Endodermal cell (in vitro differentiated cells): Measurements from ENCODE around the gene NTN5. TPM values are rescaled to one million over a fixed set of nuclear protein-coding genes. Genes with fewer than 3 reads are reported as not detected.

Experiments
- DNase-seq: peaks from one replicate; pipeline ENCODE4 v3.0.0-alpha.2; 2017
- H3K27ac ChIP-seq: 2 replicates; pipeline ENCODE4 v1.5.1; 2013; ENCODE audit warnings: mild to moderate bottlenecking, low read depth, low read length, moderate library complexity
- H3K27me3 ChIP-seq: 2 replicates; pipeline ENCODE4 v1.6.1; 2013; ENCODE audit warnings: mild to moderate bottlenecking, low read length, moderate library complexity; ENCODE audit not compliant: insufficient read depth, control insufficient read depth, poor library complexity, severe bottlenecking
- H3K36me3 ChIP-seq: 2 replicates; pipeline ENCODE4 v1.7.0; 2013; ENCODE audit warnings: mild to moderate bottlenecking, low read length, moderate library complexity; ENCODE audit not compliant: control insufficient read depth, insufficient read depth
- H3K4me1 ChIP-seq: one replicate; pipeline ENCODE4 v1.7.0; 2013; ENCODE audit warnings: low read length; ENCODE audit not compliant: control insufficient read depth, insufficient read depth
- H3K4me3 ChIP-seq: 2 replicates; pipeline ENCODE4 v1.5.1; 2013; ENCODE audit warnings: mild to moderate bottlenecking, low read length, moderate library complexity
- H3K9ac ChIP-seq: 2 replicates; pipeline ENCODE4 v1.6.1; 2013; ENCODE audit warnings: mild to moderate bottlenecking, low read length, moderate library complexity; ENCODE audit not compliant: poor library complexity, severe bottlenecking; ENCODE audit errors: extremely low read depth
- H3K9me3 ChIP-seq: 2 replicates; pipeline ENCODE4 v1.6.1; 2013; ENCODE audit warnings: mild to moderate bottlenecking, low read length, moderate library complexity; ENCODE audit not compliant: control insufficient read depth
- H3K27ac Mint-ChIP-seq: 2 replicates; pipeline ENCODE4 v1.8.0; 2020; ENCODE audit warnings: mixed read lengths
- H3K27me3 Mint-ChIP-seq: 2 replicates; pipeline ENCODE4 v1.8.0; 2021; ENCODE audit warnings: mild to moderate bottlenecking, mixed read lengths; ENCODE audit not compliant: insufficient read depth
- H3K36me3 Mint-ChIP-seq: 2 replicates; pipeline ENCODE4 v1.8.0; 2020; ENCODE audit warnings: low read depth, mixed read lengths
- H3K4me1 Mint-ChIP-seq: 2 replicates; pipeline ENCODE4 v1.8.0; 2020; ENCODE audit warnings: mixed read lengths
- H3K4me3 Mint-ChIP-seq: 2 replicates; pipeline ENCODE4 v1.8.0; 2020; ENCODE audit warnings: mild to moderate bottlenecking, moderate library complexity, mixed read lengths
- H3K9me3 Mint-ChIP-seq: 2 replicates; pipeline ENCODE4 v1.8.0; 2020; ENCODE audit warnings: mild to moderate bottlenecking, mixed read lengths
- CTCF ChIP-seq: fragments of 200-600 bp; sonication (generic); conservative IDR thresholded peaks from 2 replicates; pipeline ENCODE4 v1.5.0; 2021; ENCODE audit warnings: antibody characterized with exemption, mild to moderate bottlenecking
- WGBS, 2 experiments: methylation state at CpG; one replicate each; pipeline versions ENCODE4 v1.1.5 to v1.1.7; 2013; ENCODE audit warnings: missing lambda C conversion rate in 2 of 2, mixed read lengths in 1 of 2; ENCODE audit not compliant: insufficient coverage in 1 of 2, insufficient read length in 1 of 2; 5-methylcytosine and 5-hydroxymethylcytosine counted together
- total RNA-seq, 2 donors: library from RNA; stranded (reverse); fragmentation: NEBNext Ultra II Directional in 1 of 2; extraction: Animal tissue kit (Norgen Biotek cat#: 25700) in 1 of 2; gene quantifications; 2 replicates in 1 of 2; 3 replicates in 1 of 2; pipeline ENCODE4 v1.2.1, GENCODE V29; 2021

NTN5 gene
- total RNA-seq, 2 donors from 2014 or later: 1.2 to 1.4 TPM

- DNase-seq: peak; percentile 64
- Histone ChIP-seq H3K4me3 (no peak overlapping the region), H3K9me3 (no peaks in the 10 kb centered on the region), H3K27me3 (no peaks in the 10 kb centered on the region), H3K9ac (peak overlapping the region; percentile 15), H3K27ac (peak overlapping the region; percentile 57), H3K4me1 (peaks cover 27% of the 10 kb centered on the region), H3K36me3 (peaks cover 33% of the 10 kb centered on the region)
- Mint-ChIP-seq H3K27me3 (no peaks in the 10 kb centered on the region), H3K27ac (peak overlapping the region; percentile 97), H3K9me3 (no peaks in the 10 kb centered on the region), H3K36me3 (peaks cover 34% of the 10 kb centered on the region), H3K4me1 (peaks cover 28% of the 10 kb centered on the region), H3K4me3 (peak overlapping the region; percentile 99)
- no peak for TF ChIP-seq CTCF
- WGBS, 2 experiments: 84 to 94% methylated on average over 12 to 13 of the region's 13 CpGs
Observed at GRCh38 chr19:48613852-48614435, 58.9 kb downstream of the NTN5 start.

- H3K27ac Mint-ChIP-seq: peak overlapping the region; percentile 97
- peaks cover 33% of the 10 kb centered on the region for H3K36me3 ChIP-seq
- H3K9me3 Mint-ChIP-seq: no peaks in the 10 kb centered on the region
- H3K4me1 Mint-ChIP-seq: peaks cover 29% of the 10 kb centered on the region
- TF ChIP-seq CTCF: no peak
- WGBS, 2 experiments: 85 to 95% methylated on average over 16 to 39 of the region's 39 CpGs
- H3K27me3 Mint-ChIP-seq: no peaks in the 10 kb centered on the region
- no peak for DNase-seq
- H3K27me3 ChIP-seq: no peaks in the 10 kb centered on the region
- H3K9me3 ChIP-seq: no peaks in the 10 kb centered on the region
- peaks cover 31% of the 10 kb centered on the region for H3K36me3 Mint-ChIP-seq
- no peak overlapping the region for H3K27ac ChIP-seq
- H3K4me1 ChIP-seq: peaks cover 27% of the 10 kb centered on the region
- no peak overlapping the region for H3K9ac ChIP-seq
- H3K4me3 Mint-ChIP-seq: no peak overlapping the region
- no peak overlapping the region for H3K4me3 ChIP-seq
Observed at GRCh38 chr19:48613024-48613851, 59.6 kb downstream of the NTN5 start.

- Mint-ChIP-seq H3K27ac (no peak overlapping the region), H3K27me3 (no peaks in the 10 kb centered on the region), H3K9me3 (no peaks in the 10 kb centered on the region), H3K4me3 (no peak overlapping the region), H3K4me1 (peaks cover 27% of the 10 kb centered on the region), H3K36me3 (peaks cover 19% of the 10 kb centered on the region)
- Histone ChIP-seq H3K9me3 (no peaks in the 10 kb centered on the region), H3K9ac (no peak overlapping the region), H3K27ac (no peak overlapping the region), H3K36me3 (peaks cover 20% of the 10 kb centered on the region), H3K4me3 (no peak overlapping the region), H3K27me3 (no peaks in the 10 kb centered on the region), H3K4me1 (peaks cover 20% of the 10 kb centered on the region)
- no peak for TF ChIP-seq CTCF
- WGBS, 2 experiments: 93 to 96% methylated on average over 9 to 14 of the region's 14 CpGs
- DNase-seq: no peak
Observed at GRCh38 chr19:48611872-48612271, 60.9 kb downstream of the NTN5 start.

Other genes with a start within 250 kb of the NTN5 start
- 10 to 100 TPM; 36.6 to 39.2 TPM for gene GRWD1, start 227.0 kb downstream of the NTN5 start, total RNA-seq
- gene KCNJ14, start 217.4 kb downstream of the NTN5 start, total RNA-seq: 1 to 10 TPM in 1 of 2 donors, under 1 TPM in 1; 0.73 to 1.1 TPM
- 100 to 1,000 TPM; 106 to 133 TPM for gene CYTH2, start 203.6 kb downstream of the NTN5 start, total RNA-seq
- 10 to 100 TPM; 11.1 to 14.5 TPM for gene LMTK3, start 161.2 kb downstream of the NTN5 start, total RNA-seq
- gene SULT2B1, start 120.8 kb downstream of the NTN5 start, total RNA-seq: 1 to 10 TPM in 1 of 2 donors, under 1 TPM in 1; 0.35 to 2.4 TPM
- gene SPACA4, start 66.3 kb downstream of the NTN5 start, total RNA-seq: not detected
- 1 to 10 TPM; 4.4 to 5.7 TPM for gene FAM83E, start 57.9 kb downstream of the NTN5 start, total RNA-seq
- gene RPL18, start 53.8 kb downstream of the NTN5 start, total RNA-seq: 1,000 to 10,000 TPM; 1,531 to 1,574 TPM
- gene SPHK2, start 53.5 kb downstream of the NTN5 start, total RNA-seq: 100 to 1,000 TPM in 1 of 2 donors, 10 to 100 TPM in 1; 99.5 to 114 TPM
- 10 to 100 TPM in 1 of 2 donors, 1 to 10 TPM in 1; 5.3 to 13.1 TPM for gene DBP, start 35.6 kb downstream of the NTN5 start, total RNA-seq
- gene CA11, start 26.8 kb downstream of the NTN5 start, total RNA-seq: 10 to 100 TPM; 75.0 to 82.6 TPM
- gene FUT2, start 23.0 kb upstream of the NTN5 start, total RNA-seq: 10 to 100 TPM in 1 of 2 donors, 1 to 10 TPM in 1; 5.8 to 11.0 TPM
- gene MAMSTR, start 46.7 kb upstream of the NTN5 start, total RNA-seq: 1 to 10 TPM; 1.9 to 2.3 TPM
- 1 to 10 TPM; 3.4 to 5.2 TPM for gene RASIP1, start 67.6 kb upstream of the NTN5 start, total RNA-seq
- gene IZUMO1, start 73.9 kb upstream of the NTN5 start, total RNA-seq: under 1 TPM; 0.22 to 0.80 TPM
- 1 to 10 TPM; 5.4 to 6.3 TPM for gene FUT1, start 79.6 kb upstream of the NTN5 start, total RNA-seq
- gene FGF21, start 82.5 kb upstream of the NTN5 start, total RNA-seq: not detected
- 100 to 1,000 TPM in 1 of 2 donors, 10 to 100 TPM in 1; 84.8 to 101 TPM for gene BCAT2, start 138.0 kb upstream of the NTN5 start, total RNA-seq
- gene HSD17B14, start 163.5 kb upstream of the NTN5 start, total RNA-seq: 10 to 100 TPM; 43.0 to 81.0 TPM
- gene PLEKHA4, start 195.6 kb upstream of the NTN5 start, total RNA-seq: 1 to 10 TPM; 6.6 to 7.0 TPM
- 10 to 100 TPM; 41.5 to 45.0 TPM for gene PPP1R15A, start 199.4 kb upstream of the NTN5 start, total RNA-seq
- 1 to 10 TPM; 1.2 to 2.1 TPM for gene TULP2, start 225.7 kb upstream of the NTN5 start, total RNA-seq
- 100 to 1,000 TPM; 177 to 222 TPM for gene NUCB1, start 227.3 kb upstream of the NTN5 start, total RNA-seq